Bronchial epithelial cell (primary cell): ENCODE measurements around the gene SLC37A2. TPM values are rescaled to one million over a fixed set of nuclear protein-coding genes. Genes with fewer than 3 reads are reported as not detected.

Source experiments
- DNase-seq: peaks from one replicate; pipeline ENCODE4 v3.0.0-alpha.2; 2010; ENCODE audit warnings: low read depth
- FAIRE-seq: peaks from 2 replicates; lab custom pipeline; 2011; peaks lifted over from hg19 to GRCh38; lab: Jason Lieb, UNC
- H3K27me3 ChIP-seq: 2 replicates; pipeline ENCODE4 v1.5.1; 2011; ENCODE audit warnings: low read length; ENCODE audit not compliant: control insufficient read depth, insufficient read depth
- H3K36me3 ChIP-seq: 2 replicates; pipeline ENCODE4 v1.5.1; 2011; ENCODE audit warnings: low read length; ENCODE audit not compliant: control insufficient read depth, insufficient read depth
- H3K4me3 ChIP-seq: 2 replicates; pipeline ENCODE4 v1.5.1; 2011; ENCODE audit warnings: mild to moderate bottlenecking, low read depth, low read length, control low read depth
- total RNA-seq: library from RNA; depleted of rRNA; stranded (reverse); fragments of >200 nt; gene quantifications from 2 replicates; pipeline ENCODE4 v1.2.1, GENCODE V29; 2014
- TF ChIP-seq, protein P1 (sequence below): IDR thresholded peaks from 2 replicates; pipeline ENCODE4 v1.5.1; 2011; ENCODE audit warnings: mild to moderate bottlenecking, moderate library complexity, low read length, control low read depth, inconsistent platforms; ENCODE audit not compliant: insufficient read depth, severe bottlenecking

Gene SLC37A2
- total RNA-seq, 1 donor from 2014 or later: 25.5 TPM

DNA sequence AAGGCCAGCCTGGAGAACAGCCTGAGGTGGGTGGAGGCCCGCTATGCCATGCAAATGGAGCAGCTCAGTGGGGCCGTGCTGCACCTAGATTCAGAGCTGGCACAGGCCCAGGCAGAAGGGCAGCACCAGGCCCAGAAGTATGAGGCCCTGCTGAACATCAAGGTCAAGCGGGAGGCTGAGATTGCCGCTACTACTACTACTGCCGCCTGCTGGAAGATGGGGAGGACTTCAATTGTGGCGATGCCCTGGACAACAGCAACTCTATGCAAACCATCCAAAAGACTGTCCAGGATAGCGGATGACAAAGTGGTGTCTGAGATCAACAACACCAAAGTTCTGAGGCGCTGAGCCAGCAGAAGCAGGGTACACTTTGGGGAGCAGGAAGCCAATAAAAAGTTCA, 51.4 kb downstream of the SLC37A2 start:
- H3K36me3 ChIP-seq: no peaks in the 10 kb centered on the region
- no peaks in the 10 kb centered on the region for H3K27me3 ChIP-seq
- FAIRE-seq: no peak
- H3K4me3 ChIP-seq: no peak overlapping the region
- TF ChIP-seq, protein P1, sequence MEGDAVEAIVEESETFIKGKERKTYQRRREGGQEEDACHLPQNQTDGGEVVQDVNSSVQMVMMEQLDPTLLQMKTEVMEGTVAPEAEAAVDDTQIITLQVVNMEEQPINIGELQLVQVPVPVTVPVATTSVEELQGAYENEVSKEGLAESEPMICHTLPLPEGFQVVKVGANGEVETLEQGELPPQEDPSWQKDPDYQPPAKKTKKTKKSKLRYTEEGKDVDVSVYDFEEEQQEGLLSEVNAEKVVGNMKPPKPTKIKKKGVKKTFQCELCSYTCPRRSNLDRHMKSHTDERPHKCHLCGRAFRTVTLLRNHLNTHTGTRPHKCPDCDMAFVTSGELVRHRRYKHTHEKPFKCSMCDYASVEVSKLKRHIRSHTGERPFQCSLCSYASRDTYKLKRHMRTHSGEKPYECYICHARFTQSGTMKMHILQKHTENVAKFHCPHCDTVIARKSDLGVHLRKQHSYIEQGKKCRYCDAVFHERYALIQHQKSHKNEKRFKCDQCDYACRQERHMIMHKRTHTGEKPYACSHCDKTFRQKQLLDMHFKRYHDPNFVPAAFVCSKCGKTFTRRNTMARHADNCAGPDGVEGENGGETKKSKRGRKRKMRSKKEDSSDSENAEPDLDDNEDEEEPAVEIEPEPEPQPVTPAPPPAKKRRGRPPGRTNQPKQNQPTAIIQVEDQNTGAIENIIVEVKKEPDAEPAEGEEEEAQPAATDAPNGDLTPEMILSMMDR: peak; percentile 15
- DNase-seq: no peak

DNA sequence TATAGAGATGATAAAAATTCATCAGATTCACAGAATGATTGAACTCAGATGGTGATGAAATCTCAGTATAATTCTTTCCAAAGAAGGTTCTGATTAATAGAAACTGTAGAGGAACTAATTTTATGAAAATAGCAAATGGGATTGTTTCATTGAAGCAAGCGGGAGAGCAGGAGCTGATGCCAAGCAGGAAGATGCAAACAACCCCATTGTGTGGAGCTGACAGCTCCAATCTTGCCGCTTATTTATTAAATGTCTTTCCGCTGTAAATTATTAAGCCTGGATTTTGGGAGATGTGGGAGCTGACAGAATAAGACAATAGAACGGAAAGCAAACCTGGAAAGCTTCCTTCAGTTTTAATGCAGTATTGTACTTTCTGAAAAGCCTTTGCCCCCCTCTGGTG, 54.3 kb downstream of the SLC37A2 start:
- Histone ChIP-seq H3K4me3 (no peak overlapping the region), H3K36me3 (no peaks in the 10 kb centered on the region), H3K27me3 (no peaks in the 10 kb centered on the region)
- no peak for FAIRE-seq
- DNase-seq: no peak
- TF ChIP-seq, protein P1: no peak

DNA sequence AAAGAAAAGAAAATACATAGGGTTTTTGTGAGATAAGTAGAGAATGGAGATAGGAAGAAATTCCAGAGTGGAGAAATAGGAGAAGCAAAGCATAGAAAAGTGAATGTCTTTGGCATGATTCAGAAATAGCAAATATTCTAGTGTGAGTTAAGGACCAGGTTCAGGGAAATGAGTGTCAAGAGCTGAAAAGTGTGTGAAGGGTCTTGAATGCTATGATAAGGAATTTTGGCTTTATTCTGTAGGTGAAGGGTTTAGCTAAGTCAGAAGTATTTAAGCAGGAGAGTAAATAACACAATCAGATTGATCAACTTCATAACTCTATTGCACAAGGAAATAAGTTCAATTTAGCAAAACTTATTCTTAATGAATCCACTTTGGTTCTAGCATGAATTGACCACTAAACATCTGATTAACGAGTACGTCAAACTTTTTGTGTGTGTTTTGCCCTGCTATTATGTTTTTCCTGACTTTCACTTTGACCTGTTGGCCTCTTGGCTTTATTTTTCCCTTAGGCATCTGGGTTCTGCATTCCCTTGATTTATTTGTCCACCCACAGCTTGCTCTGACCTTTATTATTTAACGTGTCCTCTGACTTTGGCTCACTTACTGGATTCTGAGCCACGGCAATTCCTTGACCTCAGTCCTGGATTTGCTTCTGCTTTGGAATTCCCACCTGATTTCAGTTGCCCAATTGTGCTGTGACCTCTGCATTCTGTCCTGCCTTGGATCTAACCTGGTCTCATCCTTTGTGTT, 60.3 kb downstream of the SLC37A2 start:
- TF ChIP-seq, protein P1: no peak
- DNase-seq (no peak), FAIRE-seq (no peak)
- no peaks in the 10 kb centered on the region for H3K27me3 ChIP-seq
- H3K36me3 ChIP-seq: no peaks in the 10 kb centered on the region
- no peak overlapping the region for H3K4me3 ChIP-seq

DNA sequence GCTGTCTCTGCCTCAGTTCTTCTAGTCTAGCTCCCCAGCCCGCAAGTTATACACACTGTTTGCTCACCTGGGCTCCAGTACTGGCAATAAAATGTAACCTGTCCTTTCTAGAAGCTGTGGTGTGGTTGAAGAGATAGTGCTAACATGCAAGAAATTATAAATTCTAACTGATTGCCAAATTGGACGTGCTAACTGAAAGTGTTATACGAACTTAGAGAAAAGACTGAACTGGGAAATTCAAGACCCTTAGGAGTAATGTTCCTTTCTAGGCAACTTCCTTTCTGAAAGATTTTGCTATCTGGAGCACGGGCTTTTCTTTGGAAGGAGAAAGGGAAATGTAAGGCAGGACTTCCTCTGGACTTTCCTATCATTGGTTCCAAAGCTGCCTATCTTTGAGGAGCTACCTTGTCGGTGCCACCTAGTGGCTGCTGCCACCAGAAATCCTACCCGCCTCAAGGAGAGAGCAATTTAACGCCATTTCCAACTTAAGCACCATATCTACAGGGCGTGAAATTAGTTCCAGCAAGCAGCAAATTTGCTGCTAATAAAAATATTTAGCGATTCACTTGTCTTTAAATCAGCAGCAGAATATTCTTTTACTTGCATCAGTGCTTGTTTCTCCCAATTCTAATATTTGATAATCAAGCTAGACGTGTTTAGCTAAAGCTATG, 61.0 kb downstream of the SLC37A2 start:
- Histone ChIP-seq H3K4me3 (no peak overlapping the region), H3K27me3 (no peaks in the 10 kb centered on the region), H3K36me3 (no peaks in the 10 kb centered on the region)
- TF ChIP-seq, protein P1: peak; percentile 43
- peak; percentile 52 for DNase-seq
- no peak for FAIRE-seq

DNA sequence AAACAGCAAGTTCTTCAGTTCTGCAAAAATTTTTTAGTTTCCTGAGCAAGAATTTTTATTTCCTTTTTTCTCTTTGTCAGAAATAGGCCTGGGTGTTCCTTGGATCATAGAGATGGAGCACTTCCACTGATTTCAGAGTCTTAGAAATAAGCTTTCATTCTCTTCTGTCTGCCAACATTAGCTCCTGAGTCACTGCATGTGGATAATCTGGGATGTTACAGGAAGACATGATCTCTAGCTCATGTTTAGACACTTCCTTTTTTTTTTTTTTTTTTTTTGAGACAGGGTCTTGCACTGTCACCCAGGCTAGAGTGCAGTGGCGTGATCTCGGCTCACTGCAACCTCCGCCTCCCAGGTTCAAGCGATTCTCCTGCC, 61.5 kb downstream of the SLC37A2 start:
- Histone ChIP-seq H3K27me3 (no peaks in the 10 kb centered on the region), H3K36me3 (no peaks in the 10 kb centered on the region), H3K4me3 (no peak overlapping the region)
- no peak for DNase-seq
- TF ChIP-seq, protein P1: no peak
- no peak for FAIRE-seq
